GM12878 (cell line): ENCODE results near the gene GALNT12. TPM values are rescaled to one million over a fixed set of nuclear protein-coding genes. Genes with fewer than 3 reads are reported as not detected.

Source experiments
- ATAC-seq: fragments of 200-7000 bp; cut with Tn5 transposase; 3 replicates; pipeline ENCODE4 v1.9.1; 2020; ENCODE audit warnings: mild to moderate bottlenecking, moderate library complexity
- BruUV-seq: library from RNA; stranded (reverse); fragments of 400-500 nt; replicated peaks from 2 replicates; lab custom pipeline; 2021; lab: Mats Ljungman, UMichigan
- CTCF ChIA-PET: fragments of 300-600 bp; sonication (Branson Sonifier 250); formaldehyde crosslinking; extraction: SDS; loops from one replicate; lab custom pipeline; 2021; ENCODE audit warnings: inconsistent platforms; lab: Yijun Ruan, JAX
- POLR2A ChIA-PET: fragments of 350-600 bp; formaldehyde crosslinking; extraction: SDS; loops from one replicate; lab custom pipeline; 2021; ENCODE audit warnings: inconsistent platforms; lab: Charles Lee
- RAD21 ChIA-PET: fragments of 300-600 bp; sonication (Branson Sonifier 250); formaldehyde crosslinking; loops from one replicate; lab custom pipeline; 2023; ENCODE audit warnings: antibody characterized with exemption; ENCODE audit not compliant: unreplicated experiment; lab: Charles Lee
- SMC1A ChIA-PET: fragments of 300-600 bp; sonication (Branson Sonifier 250); formaldehyde crosslinking; loops from one replicate; lab custom pipeline; 2023; ENCODE audit not compliant: unreplicated experiment, uncharacterized antibody; lab: Charles Lee
- DNase-seq: peaks from one replicate; pipeline ENCODE4 v3.0.0-alpha.2; 2011; ENCODE audit warnings: low read depth, low spot score
- FAIRE-seq: peaks from 3 replicates; lab custom pipeline; 2011; peaks lifted over from hg19 to GRCh38; lab: Jason Lieb, UNC
- H2AFZ ChIP-seq: 2 replicates; pipeline ENCODE4 v1.6.0; 2011; ENCODE audit warnings: low read depth, low read length, control low read depth; ENCODE audit not compliant: control insufficient read depth
- H3K27ac ChIP-seq: 2 replicates; pipeline ENCODE4 v1.5.1; 2011; ENCODE audit warnings: control low read depth; ENCODE audit not compliant: control insufficient read depth, insufficient read depth
- H3K27me3 ChIP-seq, 2 experiments: replicated peaks in 1 of 2; 2 replicates each; pipeline versions ENCODE4 v1.6.0 to v1.6.1; 2011; ENCODE audit warnings: low read length in 1 of 2; ENCODE audit not compliant: control insufficient read depth in 2 of 2, insufficient read depth in 2 of 2
- H3K36me3 ChIP-seq, 2 experiments: 2 replicates each; pipeline ENCODE4 v1.5.1; 2011; ENCODE audit warnings: low read length in 1 of 2; ENCODE audit not compliant: control insufficient read depth in 2 of 2, insufficient read depth in 2 of 2
- H3K4me1 ChIP-seq: 2 replicates; pipeline ENCODE4 v1.6.1; 2011; ENCODE audit warnings: mild to moderate bottlenecking, low read length, moderate library complexity, mixed read lengths; ENCODE audit not compliant: control insufficient read depth, insufficient read depth
- H3K4me2 ChIP-seq: 2 replicates; pipeline ENCODE4 v1.6.0; 2011; ENCODE audit warnings: control low read depth; ENCODE audit not compliant: control insufficient read depth, insufficient read depth
- H3K4me3 ChIP-seq: fragments of 200-600 bp; sonication (generic); 2 replicates; pipeline ENCODE4 v1.5.1; 2016
- H3K79me2 ChIP-seq: 2 replicates; pipeline ENCODE4 v1.6.0; 2011; ENCODE audit warnings: low read length; ENCODE audit not compliant: control insufficient read depth, insufficient read depth
- H3K9ac ChIP-seq: 2 replicates; pipeline ENCODE4 v1.8.0; 2011; ENCODE audit warnings: low read length, control low read depth, mixed read lengths; ENCODE audit not compliant: control insufficient read depth, insufficient read depth
- H3K9me3 ChIP-seq: replicated peaks from 3 replicates; pipeline ENCODE4 v1.5.1; 2011; ENCODE audit warnings: mild to moderate bottlenecking, low read length; ENCODE audit not compliant: control insufficient read depth, insufficient read depth
- H4K20me1 ChIP-seq: 2 replicates; pipeline ENCODE4 v1.6.0; 2011; ENCODE audit not compliant: control insufficient read depth, insufficient read depth
- ATF2 ChIP-seq: IDR thresholded peaks from 2 replicates; pipeline ENCODE4 v1.6.1; 2012; ENCODE audit warnings: low read length, inconsistent platforms
- GATAD2B ChIP-seq: fragments of 450-650 bp; conservative IDR thresholded peaks from 2 replicates; pipeline ENCODE4 v1.6.1; 2017; ENCODE audit warnings: low read depth, mild to moderate bottlenecking, moderate library complexity
- IRF4 ChIP-seq: IDR thresholded peaks from 2 replicates; pipeline ENCODE4 v1.6.1; 2011; ENCODE audit warnings: low read depth, low read length
- KDM1A ChIP-seq: fragments of 200-600 bp; sonication (generic); IDR thresholded peaks from 2 replicates; pipeline ENCODE4 v1.6.1; 2016; ENCODE audit warnings: borderline replicate concordance
- NBN ChIP-seq: fragments of 450-650 bp; IDR thresholded peaks from 2 replicates; pipeline ENCODE4 v1.6.1; 2016
- NR2C1 ChIP-seq: fragments of 450-650 bp; IDR thresholded peaks from 2 replicates; pipeline ENCODE4 v1.6.1; 2017; ENCODE audit warnings: antibody characterized with exemption, mild to moderate bottlenecking, moderate library complexity
- POLR2A ChIP-seq: IDR thresholded peaks from 2 replicates; pipeline ENCODE4 v1.6.1; 2011; ENCODE audit warnings: low read depth, mild to moderate bottlenecking, low read length
- RBBP5 ChIP-seq: fragments of 200-600 bp; sonication (generic); conservative IDR thresholded peaks from 2 replicates; pipeline ENCODE4 v1.6.1; 2016
- RELB ChIP-seq: fragments of 450-650 bp; IDR thresholded peaks from 2 replicates; pipeline ENCODE4 v1.6.1; 2017; ENCODE audit warnings: low read depth, mild to moderate bottlenecking, moderate library complexity
- RFX5 ChIP-seq: IDR thresholded peaks from 2 replicates; pipeline ENCODE4 v1.6.1; 2011; ENCODE audit warnings: low read depth, low read length, improper control_type of control experiment
- ZBTB4 ChIP-seq: fragments of 450-650 bp; formaldehyde crosslinking; IDR thresholded peaks from 2 replicates; pipeline ENCODE4 v1.4.0; 2022; ENCODE audit warnings: mild to moderate bottlenecking, moderate library complexity
- ZNF592 ChIP-seq: fragments of 450-650 bp; IDR thresholded peaks from 2 replicates; pipeline ENCODE4 v1.6.1; 2017; ENCODE audit warnings: mild to moderate bottlenecking, moderate library complexity
- WGBS: methylation state at CpG from one replicate; pipeline ENCODE4 v1.1.6; 2016; ENCODE audit warnings: low lambda C conversion rate; ENCODE audit not compliant: insufficient replicate concordance, insufficient coverage; ENCODE audit errors: missing lambda C conversion rate; 5-methylcytosine and 5-hydroxymethylcytosine counted together
- in situ Hi-C: fragments of 300-500 bp; cut with MboI; formaldehyde crosslinking; loops from 9 replicates; pipeline ENCODE4 v1.14.3; 2018; ENCODE audit warnings: mixed read lengths
- intact Hi-C: fragments of 100-400 bp; cut with micrococcal nuclease; formaldehyde crosslinking; loops from one replicate; pipeline ENCODE4 v1.14.2; 2022; ENCODE audit not compliant: unreplicated experiment
- polyA plus RNA-seq, 11 experiments: library from polyadenylated mRNA; depleted of rRNA in 4 of 11; unstranded in 6 of 11; stranded (reverse) in 5 of 11; fragments of >200 nt; fragmentation: Nextera tagmentation in 4 of 11; fragmentation: Illumina TruSeq in 1 of 11; extraction: Ambion mirVana in 4 of 11; extraction: Trizol in 1 of 11; gene quantifications; 1 replicate in 1 of 11; 2 replicates in 10 of 11; pipeline versions ENCODE4 v1.2.1 to v1.2.3, GENCODE V29; 2011 to 2016; ENCODE audit warnings: inconsistent platforms in 2 of 11, missing spikeins in 2 of 11, low read depth in 1 of 11
- total RNA-seq, 4 experiments: library from RNA; depleted of rRNA in 3 of 4; stranded (reverse); fragments of >200 nt in 3 of 4; fragmentation: Illumina TruSeq in 1 of 4; extraction: Trizol in 1 of 4; gene quantifications; 2 replicates each; pipeline versions ENCODE4 v1.2.1 to v1.2.3, GENCODE V29; 2013 to 2021

Gene GALNT12
- total and polyA plus RNA-seq, 10 of the 15 experiments (the other 5 are each of a cell fraction or from before 2014, with no cell fraction given) = 0.13 to 5.3 (median 3.2) TPM

- SMC1A ChIA-PET = interaction anchor here (0.7 kb wide), 1 partner anchor 286 kb away, joined by 3 read pairs; no protein-coding TSS in a partner anchor
- ATAC-seq (no peak), FAIRE-seq (no peak), DNase-seq (no peak)
- H3K27me3 ChIP-seq = no peaks in the 10 kb centered on the region; a peak in 2 of 4 replicates
- H3K9me3 ChIP-seq = no peaks in the 10 kb centered on the region; the same call in 2 of the 3 replicates
- 44% methylated on average over 5 of the region's 5 CpGs for WGBS
- no peak overlapping the region for H3K4me3 ChIP-seq
- no TSS peak for BruUV-seq
- CTCF ChIA-PET = interaction anchor here (1.6 kb wide), 1 partner anchor 9 kb away, joined by 9 read pairs; no protein-coding TSS in a partner anchor
- no peaks in the 10 kb centered on the region for H4K20me1 ChIP-seq
- intact Hi-C loops (no loop called here), in situ Hi-C loops (no loop called here)
- H3K4me2 ChIP-seq = no peak overlapping the region
- RAD21 ChIA-PET = no interaction called here
- no peak overlapping the region for H2AFZ ChIP-seq
- H3K9ac ChIP-seq = no peak overlapping the region
- H3K79me2 ChIP-seq = no peaks in the 10 kb centered on the region
- no peaks in the 10 kb centered on the region for H3K36me3 ChIP-seq
- POLR2A ChIA-PET = no interaction called here
- no peaks in the 10 kb centered on the region for H3K4me1 ChIP-seq
- no peak overlapping the region for H3K27ac ChIP-seq
- no peak for TF ChIP-seq POLR2A
- TF ChIP-seq IRF4 = no peak
- TF ChIP-seq ZNF592 = no peak
- TF ChIP-seq KDM1A = no peak
- TF ChIP-seq GATAD2B = no peak
- TF ChIP-seq RFX5 = no peak
- TF ChIP-seq ZBTB4 (CRISPR knock-in tag) = no peak
- no peak for TF ChIP-seq NR2C1
- no peak for TF ChIP-seq ATF2
- no peak for TF ChIP-seq RELB
- TF ChIP-seq NBN = no peak
- TF ChIP-seq RBBP5 = no peak
Measured at GRCh38 chr9:98856982-98857381, 49.5 kb downstream of the GALNT12 start.
